HepG2 (cell line): ENCODE measurements around the gene CEP68. TPM values are rescaled to one million over a fixed set of nuclear protein-coding genes. Genes with fewer than 3 reads are reported as not detected.

Experiments
- ASH2L ChIP-seq: fragments of 300-600, 200-600 bp; sonication (generic); IDR thresholded peaks from 2 replicates; pipeline ENCODE4 v1.7.0; 2017; ENCODE audit warnings: low read depth, mild to moderate bottlenecking, moderate library complexity, mixed read lengths, low read length; ENCODE audit not compliant: insufficient read length
- FOXA1 ChIP-seq, 2 experiments: fragments of 450-650 bp in 1 of 2; sonication (generic) in 1 of 2; formaldehyde crosslinking in 1 of 2; IDR thresholded peaks; 2 replicates each; pipeline versions ENCODE4 v1.4.0 to v1.6.1; 2016 to 2020; ENCODE audit warnings: missing genetic modification reagents in 1 of 2
- FOXC1 ChIP-seq: sonication (generic); formaldehyde crosslinking; IDR thresholded peaks from 2 replicates; pipeline ENCODE4 v1.8.0; 2022; ENCODE audit warnings: mild to moderate bottlenecking, missing genetic modification reagents, borderline replicate concordance
- FUBP1 ChIP-seq: sonication (generic); formaldehyde crosslinking; IDR thresholded peaks from 2 replicates; pipeline ENCODE4 v1.5.1; 2020; ENCODE audit warnings: missing genetic modification reagents, mild to moderate bottlenecking, borderline replicate concordance
- HOXA7 ChIP-seq: sonication (generic); formaldehyde crosslinking; IDR thresholded peaks from 2 replicates; pipeline ENCODE4 v1.8.1; 2022; ENCODE audit warnings: mild to moderate bottlenecking, missing genetic modification reagents, moderate library complexity
- MAZ ChIP-seq, 2 experiments: sonication (generic) in 1 of 2; formaldehyde crosslinking in 1 of 2; IDR thresholded peaks; 2 replicates each; pipeline versions ENCODE4 v1.5.0 to v1.6.1; 2012 to 2020; ENCODE audit warnings: low read depth in 2 of 2, mild to moderate bottlenecking in 2 of 2, borderline replicate concordance in 1 of 2, improper control_type of control experiment in 1 of 2, low read length in 1 of 2, missing genetic modification reagents in 1 of 2, moderate library complexity in 1 of 2
- MIER2 ChIP-seq: IDR thresholded peaks from 2 replicates; pipeline ENCODE4 v1.6.1; 2016; ENCODE audit warnings: missing biosample characterization, missing genetic modification reagents
- MIXL1 ChIP-seq: IDR thresholded peaks from 2 replicates; pipeline ENCODE4 v1.6.1; 2016
- MXD4 ChIP-seq: IDR thresholded peaks from 2 replicates; pipeline ENCODE4 v1.6.1; 2016; ENCODE audit warnings: mild to moderate bottlenecking, missing biosample characterization, missing genetic modification reagents
- NR0B2 ChIP-seq: sonication (generic); formaldehyde crosslinking; IDR thresholded peaks from 2 replicates; pipeline ENCODE4 v1.4.0; 2020; ENCODE audit warnings: mild to moderate bottlenecking, missing genetic modification reagents
- RAD21 ChIP-seq: fragments of 450-650 bp; formaldehyde crosslinking; IDR thresholded peaks from 2 replicates; pipeline ENCODE4 v1.5.0; 2020; ENCODE audit warnings: mild to moderate bottlenecking
- SIX1 ChIP-seq: sonication (generic); formaldehyde crosslinking; IDR thresholded peaks from 2 replicates; pipeline ENCODE4 v1.4.0; 2020; ENCODE audit warnings: missing genetic modification reagents, borderline replicate concordance
- SRSF4 ChIP-seq: fragments of 200-400 bp; formaldehyde crosslinking; IDR thresholded peaks from one replicate; pipeline ENCODE4 v1.6.1; 2018; ENCODE audit warnings: mild to moderate bottlenecking, low read depth, low read length, moderate library complexity; ENCODE audit not compliant: poor library complexity, severe bottlenecking
- STAG1 ChIP-seq: sonication (generic); formaldehyde crosslinking; IDR thresholded peaks from 2 replicates; pipeline ENCODE4 v1.4.0; 2020; ENCODE audit warnings: missing genetic modification reagents
- TRAFD1 ChIP-seq: sonication (generic); formaldehyde crosslinking; IDR thresholded peaks from 2 replicates; pipeline ENCODE4 v1.5.1; 2020; ENCODE audit warnings: missing genetic modification reagents, mild to moderate bottlenecking, borderline replicate concordance
- ZFX ChIP-seq: sonication (generic); formaldehyde crosslinking; IDR thresholded peaks from 2 replicates; pipeline ENCODE4 v1.4.0; 2020; ENCODE audit warnings: mild to moderate bottlenecking, low read depth, missing genetic modification reagents, moderate library complexity
- ZNF691 ChIP-seq: sonication (generic); formaldehyde crosslinking; IDR thresholded peaks from 2 replicates; pipeline ENCODE4 v1.4.0; 2020; ENCODE audit warnings: missing genetic modification reagents, low read depth, mild to moderate bottlenecking, borderline replicate concordance
- ZSCAN30 ChIP-seq: sonication (generic); formaldehyde crosslinking; IDR thresholded peaks from 2 replicates; pipeline ENCODE4 v1.5.0; 2020; ENCODE audit warnings: mild to moderate bottlenecking, missing genetic modification reagents
- ZSCAN5A ChIP-seq: sonication (generic); formaldehyde crosslinking; IDR thresholded peaks from 2 replicates; pipeline ENCODE4 v1.8.0; 2022; ENCODE audit warnings: mild to moderate bottlenecking, missing genetic modification reagents, borderline replicate concordance
- polyA plus RNA-seq, 8 experiments: library from polyadenylated mRNA; depleted of rRNA in 3 of 8; stranded (reverse) in 7 of 8; unstranded in 1 of 8; fragments of >200 nt; fragmentation: Illumina TruSeq in 4 of 8; extraction: Trizol in 4 of 8; gene quantifications; 2 replicates each; pipeline versions ENCODE4 v1.2.1 to v1.2.3, GENCODE V29; 2011 to 2016; ENCODE audit warnings: low read depth in 4 of 8, missing spikeins in 1 of 8, mixed read lengths in 1 of 8; ENCODE audit not compliant: insufficient read depth in 1 of 8
- total RNA-seq, 5 experiments: library from RNA; depleted of rRNA; stranded (reverse); fragments of >200 nt; fragmentation: Illumina TruSeq; extraction: Trizol; gene quantifications; 2 replicates each; pipeline ENCODE4 v1.2.3, GENCODE V29; 2016; ENCODE audit warnings: low read depth in 1 of 5

Gene CEP68
- total and polyA plus RNA-seq, 2 of the 13 experiments (the other 11 are each of a cell fraction or from before 2014, with no cell fraction given) = 5.7 to 9.3 TPM

GRCh38 chr2:65040400-65041261 is 15.6 kb upstream of the CEP68 start (continued):
- TF ChIP-seq ZNF691 (peak; percentile 30; the same call in 1 of the 2 replicates), ZSCAN5A (no peak), MIER2 (CRISPR knock-in tag) (peak; percentile 55; the same call in 1 of the 2 replicates), ZSCAN30 (CRISPR knock-in tag) (no peak), ZFX (CRISPR knock-in tag) (no peak), MIXL1 (peak; percentile 78), ASH2L (peak; percentile 41), MXD4 (CRISPR knock-in tag) (peak; percentile 52; the same call in 1 of the 2 replicates), STAG1 (peak; percentile 98), FOXC1 (CRISPR knock-in tag) (0 out of 2 replicates have a peak, but pooled peaks have one; percentile 43), NR0B2 (CRISPR knock-in tag) (no peak), HOXA7 (CRISPR knock-in tag) (no peak), SRSF4 (no peak), FUBP1 (CRISPR knock-in tag) (no peak), MAZ (IDR thresholded peaks at IDR 0.05; ENCODE audit: borderline replicate concordance, low read depth, low read length) (peak; percentile 46; the same call in 1 of the 2 replicates), MAZ (CRISPR knock-in tag; IDR thresholded peaks at IDR 0.05; ENCODE audit: low read depth) (0 out of 2 replicates have a peak, but pooled peaks have one; percentile 19), SIX1 (CRISPR knock-in tag) (peak; percentile 44; the same call in 1 of the 2 replicates), TRAFD1 (CRISPR knock-in tag) (0 out of 2 replicates have a peak, but pooled peaks have one; percentile 36), FOXA1 (IDR thresholded peaks at IDR 0.05) (no peak), FOXA1 (CRISPR knock-in tag; IDR thresholded peaks at IDR 0.05) (0 out of 2 replicates have a peak, but pooled peaks have one; percentile 9), RAD21 (CRISPR knock-in tag) (peak; percentile 92)
